ENCODE results near the gene RNF2. TPM values are rescaled to one million over a fixed set of nuclear protein-coding genes. Genes with fewer than 3 reads are reported as not detected.

Gene RNF2
- polyA plus RNA-seq, 1 of the 3 experiments (the other 2 are of a cell fraction) = 20.1 TPM

DNA sequence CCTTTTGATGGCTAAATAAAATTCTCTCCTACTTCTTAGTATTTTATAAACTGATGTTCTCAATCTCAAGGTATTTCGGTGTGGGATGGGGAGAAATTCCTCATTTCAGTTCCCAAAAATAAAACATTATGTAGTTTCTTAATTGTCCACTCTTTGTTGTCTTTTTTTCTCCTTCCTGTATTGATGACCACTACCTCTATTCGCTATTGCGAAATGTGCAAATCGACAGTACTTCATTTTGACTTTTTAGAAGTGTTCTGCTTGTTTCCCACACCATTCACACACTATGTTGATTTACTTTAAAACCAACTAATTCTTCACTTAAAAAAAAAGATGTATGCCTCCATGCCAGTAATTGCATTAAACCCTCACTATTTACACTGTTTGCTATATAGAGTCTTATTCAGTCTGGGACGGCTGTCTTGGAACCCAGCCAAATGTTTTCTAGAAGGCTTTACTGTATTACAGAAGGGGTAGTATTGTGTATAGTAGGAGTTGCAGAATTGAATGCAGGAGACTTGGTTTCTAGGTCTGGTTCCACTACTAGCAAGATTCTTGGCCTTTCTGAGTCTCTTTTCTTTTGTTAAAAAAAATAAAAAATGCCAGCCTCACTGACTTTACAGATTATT lies 5.6 kb downstream of the RNF2 start (continued):
- no peak for TF ChIP-seq EZH2phosphoT487 (IDR thresholded peaks at IDR 0.05; ENCODE audit: borderline replicate concordance, low read depth)

DNA sequence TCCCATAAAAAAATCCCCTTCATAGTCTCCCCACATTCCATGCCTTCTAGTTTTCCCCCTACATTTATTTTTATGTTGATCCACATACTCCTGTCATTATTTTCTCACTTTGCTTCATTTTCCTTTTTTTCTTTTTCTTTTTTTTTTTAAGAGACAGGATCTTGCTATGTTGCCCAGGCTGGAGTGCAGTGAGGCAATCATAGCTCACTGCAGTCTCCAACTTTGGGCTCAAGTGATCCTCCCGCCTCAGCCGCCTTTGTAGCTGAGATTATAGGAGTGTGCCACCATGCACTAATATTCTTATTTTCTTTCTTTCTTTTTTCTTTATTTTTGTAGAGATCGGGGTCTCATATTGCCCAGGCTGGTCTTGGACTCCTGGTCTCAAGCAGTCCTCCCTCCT lies 7.8 kb downstream of the RNF2 start:
- Histone ChIP-seq H3K4me2 (no peak overlapping the region), H4K20me1 (ENCODE audit: insufficient read depth) (peaks cover 36% of the 10 kb centered on the region), H2AFZ (ENCODE audit: low read depth) (no peak overlapping the region), H3K4me1 (ENCODE audit: control insufficient read depth in 1 of 2, insufficient read depth in 2 of 2, low read depth in 1 of 2, low read length in 1 of 2) (peaks cover 0 to 5% of the 10 kb centered on the region in 2 experiments; a peak in 3 of 4 replicates), H3K9me3 (no peaks in the 10 kb centered on the region), H3F3A (replicated peaks; ENCODE audit: insufficient read depth) (no peaks in the 10 kb centered on the region), H3K27ac (ENCODE audit: low read depth in 2 of 2, low read length in 1 of 2) (no peak overlapping the region), H3K27me3 (ENCODE audit: insufficient read depth) (no peaks in the 10 kb centered on the region), H3K4me3 (ENCODE audit: low read depth in 2 of 2, low read length in 1 of 2) (no peak overlapping the region), H3K79me2 (ENCODE audit: insufficient read depth) (peaks cover 98% of the 10 kb centered on the region), H3K36me3 (replicated peaks in 1 of 2; ENCODE audit: control insufficient read depth in 1 of 2, insufficient read depth in 2 of 2, low read length in 1 of 2) (no peaks in the 10 kb centered on the region), H3K9me2 (no peaks in the 10 kb centered on the region), H3K9ac (no peak overlapping the region)
- DNase-seq = no peak
- no peak for TF ChIP-seq FOSL2 (IDR thresholded peaks at IDR 0.05; ENCODE audit: borderline replicate concordance, low read depth)
- TF ChIP-seq, protein P1, sequence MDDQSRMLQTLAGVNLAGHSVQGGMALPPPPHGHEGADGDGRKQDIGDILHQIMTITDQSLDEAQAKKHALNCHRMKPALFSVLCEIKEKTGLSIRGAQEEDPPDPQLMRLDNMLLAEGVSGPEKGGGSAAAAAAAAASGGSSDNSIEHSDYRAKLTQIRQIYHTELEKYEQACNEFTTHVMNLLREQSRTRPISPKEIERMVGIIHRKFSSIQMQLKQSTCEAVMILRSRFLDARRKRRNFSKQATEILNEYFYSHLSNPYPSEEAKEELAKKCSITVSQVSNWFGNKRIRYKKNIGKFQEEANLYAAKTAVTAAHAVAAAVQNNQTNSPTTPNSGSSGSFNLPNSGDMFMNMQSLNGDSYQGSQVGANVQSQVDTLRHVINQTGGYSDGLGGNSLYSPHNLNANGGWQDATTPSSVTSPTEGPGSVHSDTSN (IDR thresholded peaks at IDR 0.05) = no peak
- TF ChIP-seq, protein P2, sequence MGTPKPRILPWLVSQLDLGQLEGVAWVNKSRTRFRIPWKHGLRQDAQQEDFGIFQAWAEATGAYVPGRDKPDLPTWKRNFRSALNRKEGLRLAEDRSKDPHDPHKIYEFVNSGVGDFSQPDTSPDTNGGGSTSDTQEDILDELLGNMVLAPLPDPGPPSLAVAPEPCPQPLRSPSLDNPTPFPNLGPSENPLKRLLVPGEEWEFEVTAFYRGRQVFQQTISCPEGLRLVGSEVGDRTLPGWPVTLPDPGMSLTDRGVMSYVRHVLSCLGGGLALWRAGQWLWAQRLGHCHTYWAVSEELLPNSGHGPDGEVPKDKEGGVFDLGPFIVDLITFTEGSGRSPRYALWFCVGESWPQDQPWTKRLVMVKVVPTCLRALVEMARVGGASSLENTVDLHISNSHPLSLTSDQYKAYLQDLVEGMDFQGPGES (IDR thresholded peaks at IDR 0.05; ENCODE audit: low read depth, low read length) = no peak
- TF ChIP-seq CHD2 (IDR thresholded peaks at IDR 0.05; ENCODE audit: low read length, partially characterized antibody) = no peak
- TF ChIP-seq FOXM1 (IDR thresholded peaks at IDR 0.05; ENCODE audit: low read depth) = no peak
- TF ChIP-seq, protein P3, sequence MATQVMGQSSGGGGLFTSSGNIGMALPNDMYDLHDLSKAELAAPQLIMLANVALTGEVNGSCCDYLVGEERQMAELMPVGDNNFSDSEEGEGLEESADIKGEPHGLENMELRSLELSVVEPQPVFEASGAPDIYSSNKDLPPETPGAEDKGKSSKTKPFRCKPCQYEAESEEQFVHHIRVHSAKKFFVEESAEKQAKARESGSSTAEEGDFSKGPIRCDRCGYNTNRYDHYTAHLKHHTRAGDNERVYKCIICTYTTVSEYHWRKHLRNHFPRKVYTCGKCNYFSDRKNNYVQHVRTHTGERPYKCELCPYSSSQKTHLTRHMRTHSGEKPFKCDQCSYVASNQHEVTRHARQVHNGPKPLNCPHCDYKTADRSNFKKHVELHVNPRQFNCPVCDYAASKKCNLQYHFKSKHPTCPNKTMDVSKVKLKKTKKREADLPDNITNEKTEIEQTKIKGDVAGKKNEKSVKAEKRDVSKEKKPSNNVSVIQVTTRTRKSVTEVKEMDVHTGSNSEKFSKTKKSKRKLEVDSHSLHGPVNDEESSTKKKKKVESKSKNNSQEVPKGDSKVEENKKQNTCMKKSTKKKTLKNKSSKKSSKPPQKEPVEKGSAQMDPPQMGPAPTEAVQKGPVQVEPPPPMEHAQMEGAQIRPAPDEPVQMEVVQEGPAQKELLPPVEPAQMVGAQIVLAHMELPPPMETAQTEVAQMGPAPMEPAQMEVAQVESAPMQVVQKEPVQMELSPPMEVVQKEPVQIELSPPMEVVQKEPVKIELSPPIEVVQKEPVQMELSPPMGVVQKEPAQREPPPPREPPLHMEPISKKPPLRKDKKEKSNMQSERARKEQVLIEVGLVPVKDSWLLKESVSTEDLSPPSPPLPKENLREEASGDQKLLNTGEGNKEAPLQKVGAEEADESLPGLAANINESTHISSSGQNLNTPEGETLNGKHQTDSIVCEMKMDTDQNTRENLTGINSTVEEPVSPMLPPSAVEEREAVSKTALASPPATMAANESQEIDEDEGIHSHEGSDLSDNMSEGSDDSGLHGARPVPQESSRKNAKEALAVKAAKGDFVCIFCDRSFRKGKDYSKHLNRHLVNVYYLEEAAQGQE (IDR thresholded peaks at IDR 0.05; ENCODE audit: low read depth, low read length) = no peak
- 99% methylated on average over 3 of the region's 3 CpGs for WGBS (ENCODE audit: low lambda C conversion rate)
- CTCF ChIA-PET = no interaction called here
- POLR2A ChIA-PET = no interaction called here
